Stimulated activated CD4-positive, alpha-beta T cell treated with anti-CD3 and anti-CD28 coated beads, Interleukin-15, amount 100 ng/mL, for 1 hour (primary cell): ENCODE measurements around the gene GTF2H1.
"Not testable (repeated sequence)": the region's sequence is repeated elsewhere in the genome, so short reads cannot be mapped to it uniquely, and the experiment has no call there.

Experiments used
- DNase-seq, 2 donors: peaks; one replicate each; pipeline ENCODE4 v3.0.0-alpha.2; 2020; ENCODE audit warnings: low read depth in 1 of 2, low spot score in 1 of 2

The GTF2H1 gene

DNA sequence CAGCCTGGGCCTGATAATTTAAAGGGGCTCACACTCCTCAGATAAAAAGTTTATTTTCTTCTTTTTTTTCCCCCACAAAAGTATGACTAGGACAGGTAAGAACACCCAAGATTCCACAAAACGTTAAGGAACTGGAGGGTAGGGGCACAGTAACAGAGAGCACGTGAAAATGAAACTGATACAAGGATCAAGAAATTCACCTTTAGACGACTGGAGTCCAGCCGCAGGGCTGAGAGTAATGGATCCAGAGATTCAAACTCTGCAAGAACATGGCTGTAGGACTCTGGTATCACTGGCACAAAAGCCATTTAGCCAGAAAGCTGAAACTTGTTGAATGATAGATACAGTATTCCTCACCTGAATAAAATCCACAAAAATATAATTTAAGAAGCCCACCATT lies 4.8 kb upstream of the GTF2H1 start:
- DNase-seq, result no peak

DNA sequence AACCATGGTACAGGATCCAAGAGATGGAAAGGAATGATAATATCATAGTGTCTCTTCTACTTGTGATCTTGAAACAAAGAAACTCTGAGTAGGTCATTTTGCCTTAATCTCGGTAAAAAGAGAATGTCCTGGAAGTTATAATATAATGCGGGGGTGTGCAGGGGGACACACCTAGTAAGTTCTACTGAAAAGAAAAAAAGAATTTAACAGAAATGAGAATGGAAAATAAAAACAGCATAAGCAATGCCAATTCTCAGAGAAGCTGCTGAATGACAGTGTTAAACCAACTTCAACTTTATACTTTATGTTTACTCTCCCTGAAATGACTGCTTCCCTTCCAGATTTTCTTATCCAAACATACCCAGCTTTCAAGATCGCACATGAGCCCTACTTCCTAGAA lies 2.5 kb upstream of the GTF2H1 start:
- DNase-seq, result no peak

DNA sequence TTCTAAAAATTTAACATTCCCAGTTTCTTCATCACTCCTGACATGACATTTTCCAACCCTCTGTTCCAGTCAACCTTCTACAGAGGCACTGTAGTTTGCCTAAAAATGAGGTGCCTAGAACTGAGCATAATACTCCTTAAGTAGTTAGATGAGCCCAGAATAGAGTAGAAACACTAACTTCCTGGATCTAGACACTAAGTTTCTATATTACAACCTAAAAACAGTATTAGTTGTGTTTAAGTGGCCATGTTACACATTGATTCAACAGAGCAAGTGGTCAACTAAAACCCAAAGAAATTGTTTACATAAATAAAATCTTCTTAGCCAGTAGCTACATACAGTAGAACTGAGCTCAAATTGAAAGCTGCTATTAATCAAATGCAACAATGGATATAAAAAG lies 1.8 kb upstream of the GTF2H1 start:
- no peak for DNase-seq

DNA sequence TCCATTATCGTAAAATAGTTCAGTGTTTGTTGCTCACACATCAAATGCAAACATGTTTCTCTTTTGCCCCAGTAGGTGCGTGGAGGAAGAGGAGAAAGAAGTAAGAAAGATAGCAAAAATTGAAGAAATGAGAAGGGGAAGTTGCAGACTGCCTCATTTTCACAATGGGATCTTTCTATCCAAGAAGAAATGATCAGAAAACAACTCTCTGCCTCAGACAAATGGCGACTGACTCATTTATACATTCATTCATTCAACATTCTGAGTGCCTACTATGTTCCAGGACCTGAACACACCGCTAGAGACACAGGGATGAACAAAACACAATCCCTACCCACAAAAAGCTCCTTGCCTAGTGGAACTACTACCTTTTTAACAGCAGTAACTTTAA lies 794 bp upstream of the GTF2H1 start:
- DNase-seq, result no peak

DNA sequence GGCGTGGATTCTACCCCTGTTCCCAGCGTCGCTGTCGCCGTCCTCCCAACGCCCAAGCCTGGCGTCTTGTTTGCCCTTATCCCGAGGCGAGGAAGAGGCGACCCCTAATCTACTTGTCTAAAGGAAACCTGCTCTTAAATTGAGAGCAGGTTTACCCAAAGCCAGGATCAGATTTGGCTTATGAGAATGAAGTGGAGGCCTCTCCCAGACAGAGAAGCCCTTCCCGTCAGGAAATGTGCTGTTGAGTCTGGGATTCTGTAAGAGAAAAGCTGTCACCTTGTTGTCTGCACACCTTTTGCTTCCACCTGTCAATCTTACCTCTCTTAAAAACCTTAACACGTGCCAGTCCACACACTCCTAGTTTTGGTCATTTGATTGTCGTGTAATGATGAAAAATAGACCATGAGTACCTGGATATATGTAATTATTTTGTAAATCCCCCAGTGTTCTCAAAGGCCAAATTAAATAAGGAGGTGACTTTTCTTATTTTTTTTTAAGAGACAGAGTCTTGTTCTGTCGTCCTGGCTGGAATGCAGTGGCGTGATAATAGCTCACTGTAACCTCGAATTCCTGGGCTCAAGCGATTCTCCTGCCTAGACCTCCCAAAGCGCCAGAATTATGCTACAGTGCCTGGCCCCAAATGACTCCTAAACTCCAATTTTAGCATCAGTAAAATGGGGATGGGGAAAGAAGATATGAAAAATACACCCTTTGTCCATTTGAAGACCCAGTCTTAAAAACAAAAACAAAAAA lies 627 bp downstream of the GTF2H1 start:
- DNase-seq, result no peak

DNA sequence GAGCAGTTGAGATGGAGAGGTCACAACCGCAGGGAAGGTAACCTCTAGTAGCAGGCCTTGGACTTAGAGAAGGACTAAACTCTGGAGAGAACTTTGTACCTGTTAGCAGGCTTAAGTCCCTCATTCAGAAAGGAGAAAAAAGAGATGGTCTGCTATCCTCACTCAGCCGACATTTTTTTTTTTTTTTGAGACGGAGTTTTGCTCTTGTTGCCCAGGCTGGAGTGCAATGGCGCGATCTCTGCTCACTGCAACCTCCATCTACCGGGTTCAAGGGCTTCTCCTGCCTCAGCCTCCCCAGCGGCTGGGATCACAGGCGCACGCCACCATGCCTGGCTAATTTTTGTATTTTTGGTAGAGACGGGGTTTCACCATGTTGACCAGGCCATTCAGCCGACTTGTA lies 1.5 kb downstream of the GTF2H1 start:
- not testable (repeated sequence) for DNase-seq

DNA sequence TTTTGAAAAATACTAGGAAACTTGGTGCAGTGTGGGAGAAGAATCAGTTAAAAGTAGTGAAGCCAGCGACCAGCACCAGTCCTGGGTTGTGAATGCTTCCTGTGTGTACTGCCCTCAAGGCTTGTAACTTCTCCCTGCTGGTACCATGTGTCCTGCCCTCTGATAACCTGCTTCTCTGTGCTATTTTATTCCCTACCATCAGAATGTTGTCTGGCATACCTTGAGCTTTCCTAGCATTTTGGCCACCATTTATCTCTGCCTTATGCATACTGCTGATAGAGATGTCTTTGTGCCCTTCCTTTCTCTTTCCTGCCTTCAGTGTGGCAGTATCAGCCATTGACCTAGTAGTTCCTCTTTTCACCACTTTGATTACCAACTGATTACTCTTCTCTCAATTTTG lies 2.0 kb downstream of the GTF2H1 start:
- DNase-seq, result no peak

DNA sequence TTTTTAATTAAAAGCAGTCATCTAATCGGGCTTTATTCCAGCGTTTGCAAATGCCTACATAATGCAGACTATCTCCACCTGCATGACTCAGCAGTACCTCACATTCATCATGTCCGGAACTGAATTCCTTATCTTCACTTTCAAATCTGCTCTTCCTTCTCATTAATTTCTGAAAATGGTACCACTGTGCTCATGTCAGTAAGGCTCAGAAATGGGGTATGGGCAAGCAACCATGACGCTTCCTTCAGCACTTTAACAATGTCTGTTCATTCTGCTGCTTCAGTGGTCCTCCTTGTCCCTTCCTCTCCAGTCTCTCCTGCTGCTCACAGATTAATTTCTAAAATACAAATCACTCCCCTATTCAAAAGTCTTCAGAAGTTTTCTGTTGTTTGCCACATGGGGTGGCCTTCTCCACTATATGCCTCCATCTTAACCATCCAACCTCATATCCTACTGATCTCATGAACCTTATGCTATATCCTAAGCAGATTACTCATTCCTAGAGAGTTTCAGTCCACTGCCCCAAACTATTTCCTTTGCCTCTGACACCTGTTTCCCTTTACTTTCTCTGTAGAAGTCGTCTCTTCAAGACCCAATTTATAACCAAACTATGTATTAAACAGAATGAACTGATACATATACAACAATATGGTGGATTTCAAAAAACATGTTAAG lies 7.0 kb downstream of the GTF2H1 start:
- DNase-seq, result no peak

DNA sequence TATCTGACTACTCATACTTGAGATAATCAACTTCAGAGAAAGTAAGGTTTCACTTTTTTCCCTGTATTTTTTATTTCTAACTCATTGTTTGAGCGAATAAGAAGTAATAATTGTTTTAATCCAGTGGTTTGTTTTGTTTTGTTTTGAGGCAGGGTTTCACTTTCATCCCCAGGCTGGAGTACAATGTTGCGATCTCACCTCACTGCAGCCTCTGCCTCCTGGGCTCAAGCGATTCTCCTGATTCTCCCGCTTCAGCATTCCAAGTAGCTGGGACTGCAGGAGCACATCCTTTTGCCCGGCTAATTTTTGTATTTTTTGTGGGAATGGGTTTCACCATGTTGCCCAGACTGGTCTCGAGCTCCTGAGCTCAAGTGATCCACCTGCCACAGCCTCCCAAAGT lies 8.6 kb downstream of the GTF2H1 start:
- DNase-seq, result no peak

DNA sequence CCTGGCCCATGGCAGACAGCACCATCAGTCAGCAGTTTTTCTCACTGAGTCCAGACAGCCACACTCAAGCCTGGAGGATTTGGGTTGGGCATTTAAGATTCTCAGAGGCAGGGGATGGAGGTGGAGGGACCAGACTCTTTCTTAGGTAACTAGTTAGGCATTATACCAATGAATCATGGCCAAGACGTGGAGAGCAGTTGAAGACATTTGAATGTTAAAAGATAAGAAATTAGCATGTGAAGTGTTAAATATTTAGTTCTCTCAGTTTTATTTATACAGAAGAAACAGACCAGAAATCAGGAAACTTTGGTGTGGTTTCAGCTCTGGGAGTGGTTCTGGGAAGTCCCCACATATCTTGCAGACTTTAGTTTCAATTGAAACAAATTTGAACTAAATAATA lies 9.9 kb downstream of the GTF2H1 start:
- DNase-seq, result no peak

DNA sequence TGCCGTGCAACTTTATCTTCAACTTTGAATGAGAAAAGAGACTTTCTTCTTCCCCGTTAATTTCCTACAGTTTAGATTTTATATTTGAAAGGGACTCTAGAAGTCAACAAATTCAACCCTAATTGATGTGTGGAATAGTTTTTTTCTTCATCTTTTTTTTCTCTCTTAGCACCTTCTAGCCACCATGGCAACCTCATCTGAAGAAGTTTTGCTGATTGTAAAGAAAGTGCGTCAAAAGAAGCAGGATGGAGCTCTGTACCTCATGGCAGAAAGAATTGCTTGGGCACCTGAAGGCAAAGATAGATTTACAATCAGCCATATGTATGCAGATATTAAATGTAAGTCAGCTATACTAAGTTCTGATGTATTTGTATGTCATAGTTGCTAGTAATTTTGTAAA lies 10.5 kb downstream of the GTF2H1 start:
- no peak for DNase-seq

DNA sequence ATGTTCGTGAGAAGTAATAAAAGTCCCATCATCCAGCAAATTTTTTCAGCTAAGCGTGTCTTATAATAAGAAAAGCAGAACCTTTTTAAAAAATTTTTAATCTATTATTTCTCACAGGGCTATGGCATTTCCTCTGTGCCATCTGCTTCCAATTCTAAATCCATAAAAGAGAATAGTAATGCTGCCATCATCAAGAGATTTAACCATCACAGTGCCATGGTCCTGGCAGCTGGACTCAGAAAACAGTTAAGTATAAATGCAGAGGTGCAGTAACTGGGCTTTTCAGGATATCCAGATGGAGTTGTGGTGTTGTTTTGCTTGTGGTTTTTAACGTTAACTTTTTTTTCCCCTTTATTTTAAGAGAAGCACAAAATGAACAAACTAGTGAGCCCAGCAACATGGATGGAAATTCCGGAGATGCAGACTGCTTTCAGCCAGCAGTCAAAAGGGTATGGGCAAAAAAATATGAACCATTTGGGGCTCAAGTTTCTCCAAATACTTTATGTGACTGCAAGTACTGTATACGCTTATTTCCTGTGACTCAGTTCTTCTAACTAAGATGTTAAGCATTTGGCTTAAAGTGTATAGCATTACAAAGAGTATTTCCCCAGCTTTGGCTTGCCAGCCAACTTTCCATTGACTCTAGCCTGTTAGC lies 25.2 kb downstream of the GTF2H1 start:
- DNase-seq, result no peak

DNA sequence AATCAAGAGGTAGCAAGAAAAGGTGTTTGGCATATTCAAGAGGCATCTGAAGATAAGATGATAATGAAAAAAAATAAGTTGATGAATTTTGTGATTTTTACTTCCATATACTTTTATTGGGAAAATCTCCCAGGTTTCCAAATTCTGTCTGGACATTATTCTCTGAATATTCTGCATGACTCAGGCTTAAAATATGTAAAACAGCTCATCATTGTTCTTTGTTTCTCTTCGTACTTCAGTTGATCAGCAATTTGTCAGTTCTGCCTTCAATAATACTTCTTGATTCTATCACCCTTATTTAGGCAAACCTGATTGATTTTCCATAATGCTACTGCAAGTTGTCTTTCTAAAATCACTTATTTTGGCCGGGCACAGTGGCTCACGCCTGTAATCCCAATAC lies 30.2 kb downstream of the GTF2H1 start:
- DNase-seq, result no peak

DNA sequence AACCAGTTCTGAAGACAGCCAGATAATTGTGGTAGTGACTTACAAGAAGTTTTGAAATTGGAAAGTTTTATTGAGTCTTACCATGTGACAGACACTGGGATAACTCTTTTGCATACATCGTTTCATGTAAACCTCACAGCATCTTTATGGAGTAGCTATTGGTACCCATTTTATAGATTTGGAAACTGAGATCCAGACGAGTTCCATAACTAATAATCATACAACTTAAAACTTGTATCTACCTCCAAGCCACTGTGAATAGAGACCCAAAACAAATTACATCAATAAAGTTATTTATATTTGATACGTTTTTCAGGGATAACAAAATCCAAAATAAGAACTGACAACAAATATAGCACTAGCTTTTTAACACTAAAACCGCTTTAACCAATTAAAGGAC lies 36.3 kb downstream of the GTF2H1 start:
- no peak for DNase-seq

DNA sequence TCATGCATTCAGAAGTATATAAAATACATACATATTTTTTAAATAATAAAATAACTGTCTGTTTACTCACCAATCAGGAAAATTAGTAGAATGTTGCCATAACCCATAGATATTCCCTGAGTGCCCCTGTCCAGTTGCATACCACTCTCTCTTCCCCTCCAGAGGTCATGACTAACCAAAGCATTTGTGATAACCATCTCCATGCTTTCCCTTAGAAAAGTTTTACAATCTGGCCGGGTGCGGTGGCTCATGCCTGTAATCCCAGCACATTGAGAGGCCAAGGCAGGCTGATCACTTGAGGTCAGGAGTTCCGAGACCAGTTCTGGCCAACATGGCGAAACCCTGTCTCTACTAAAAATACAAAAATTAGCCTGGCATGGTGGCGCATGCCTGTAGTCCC lies 38.8 kb downstream of the GTF2H1 start:
- no peak for DNase-seq

DNA sequence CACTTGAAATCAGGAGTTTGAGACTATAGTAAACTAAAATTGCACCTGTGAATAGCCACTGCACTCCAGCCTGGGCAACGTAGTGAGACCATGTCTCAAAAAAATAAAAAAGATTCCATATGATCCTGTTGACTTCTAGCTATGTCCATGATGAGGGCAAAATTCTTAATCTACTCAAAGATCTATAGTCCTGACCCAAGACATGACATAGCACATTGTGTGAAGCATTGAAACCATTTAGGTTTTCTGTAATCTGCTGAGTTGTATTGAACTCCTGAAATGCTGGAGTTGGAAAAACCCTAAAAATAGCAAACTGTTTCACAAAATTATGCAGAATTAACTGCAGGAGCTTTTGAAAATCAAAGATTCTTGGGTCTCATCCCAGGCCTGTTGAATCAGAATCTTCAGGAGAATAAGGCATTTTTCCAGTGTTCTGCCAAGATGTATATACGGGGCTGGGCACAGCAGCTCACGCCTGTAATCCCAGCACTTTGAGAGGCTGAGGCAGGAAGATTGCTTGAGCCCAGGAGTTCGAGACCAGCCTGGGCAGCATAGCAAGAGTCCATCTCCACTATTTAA lies 42.2 kb downstream of the GTF2H1 start:
- no peak for DNase-seq

DNA sequence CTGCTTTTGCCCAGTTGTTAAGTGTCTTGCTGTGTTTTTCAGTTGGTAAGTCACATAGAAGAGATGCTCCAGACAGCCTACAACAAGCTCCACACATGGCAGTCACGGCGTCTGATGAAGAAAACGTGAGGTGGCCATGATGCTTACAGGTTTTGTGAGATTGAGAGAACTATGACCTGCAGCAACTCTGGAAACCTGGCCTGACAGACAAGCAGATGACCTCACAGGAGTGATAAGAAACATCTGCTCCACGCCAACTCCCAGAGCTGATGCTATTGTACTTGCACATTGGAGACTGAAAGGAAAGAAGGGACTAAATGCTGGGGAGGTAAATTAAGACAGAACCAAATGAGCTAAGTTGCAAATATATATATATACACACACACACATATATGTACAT lies 43.4 kb downstream of the GTF2H1 start:
- DNase-seq, result no peak

DNA sequence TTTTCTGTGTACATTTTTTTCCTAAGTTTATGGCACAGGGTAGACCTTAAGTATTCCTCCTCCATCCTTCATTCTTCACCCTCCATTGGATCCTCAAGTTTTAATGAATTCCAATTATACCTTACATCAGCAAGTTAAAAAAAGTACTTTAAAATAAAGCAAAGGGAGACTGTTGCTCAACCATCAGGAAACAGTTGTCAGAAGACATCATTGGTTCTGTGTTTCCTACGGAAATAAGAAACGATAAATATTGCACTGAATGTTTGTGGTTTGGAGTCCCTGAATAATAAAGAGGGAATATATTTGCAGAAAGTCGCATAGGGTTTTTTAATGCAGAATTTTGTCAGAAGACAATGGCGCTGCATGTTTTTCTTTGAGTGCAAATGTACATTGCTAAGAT lies 43.9 kb downstream of the GTF2H1 start:
- DNase-seq, result no peak

DNA sequence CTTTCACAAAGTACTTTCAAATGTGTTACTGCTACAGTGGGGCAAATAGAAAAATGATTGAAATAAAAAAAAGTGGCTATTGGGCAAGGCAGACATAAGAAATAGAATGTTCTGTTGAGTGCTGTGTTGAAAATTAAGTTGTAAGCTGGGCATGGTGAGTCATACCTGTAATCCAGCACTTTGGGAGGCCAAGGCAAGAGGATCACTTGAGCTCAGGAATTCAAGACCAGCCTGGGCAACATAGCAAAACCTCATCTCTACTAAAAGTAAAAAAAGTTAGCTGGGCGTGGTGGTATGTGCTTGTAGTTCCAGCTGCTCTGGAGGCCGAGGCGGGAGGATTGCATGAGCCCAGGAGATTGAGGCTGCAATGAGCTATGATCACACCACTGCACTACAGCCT lies 45.1 kb downstream of the GTF2H1 start:
- no peak for DNase-seq

DNA sequence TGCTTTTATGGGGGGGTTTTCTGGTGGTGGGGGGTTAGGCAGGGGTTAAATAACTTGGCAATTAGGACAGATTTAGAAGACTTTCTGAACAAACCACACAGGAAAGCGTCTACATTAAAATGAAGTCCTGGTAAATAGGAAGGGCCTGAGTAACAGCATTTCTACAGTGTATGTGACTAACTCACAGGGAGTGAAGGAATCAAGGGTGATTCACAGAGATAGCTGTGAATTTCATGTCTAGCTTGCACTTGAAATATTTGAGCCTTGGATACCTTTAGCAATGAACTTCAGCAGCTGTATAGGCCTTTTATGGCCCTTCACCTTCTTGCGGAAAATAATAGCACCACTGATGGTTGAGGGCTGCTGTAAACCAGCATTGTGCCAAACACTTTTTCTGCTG lies 45.9 kb downstream of the GTF2H1 start:
- DNase-seq, result no peak

DNA sequence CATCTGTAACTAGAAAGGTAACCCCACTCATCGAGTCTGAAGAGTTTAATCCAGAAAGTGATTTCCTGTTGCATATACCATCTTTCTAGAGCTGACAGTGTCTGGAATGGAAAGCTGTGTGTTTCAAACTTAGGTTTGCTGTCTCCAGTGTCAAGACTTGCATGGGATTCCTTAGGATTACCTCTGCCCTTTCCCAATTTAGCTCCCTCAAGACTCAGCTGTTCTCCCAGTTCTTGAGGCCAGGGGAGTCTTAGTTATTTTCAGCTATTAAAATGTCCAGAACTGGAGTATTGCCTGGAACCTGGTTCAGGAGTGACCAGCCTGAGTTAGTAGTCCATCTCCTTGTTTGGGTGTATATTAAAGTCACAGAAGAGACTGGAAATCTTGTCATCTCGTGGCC lies 47.0 kb downstream of the GTF2H1 start:
- no peak for DNase-seq

DNA sequence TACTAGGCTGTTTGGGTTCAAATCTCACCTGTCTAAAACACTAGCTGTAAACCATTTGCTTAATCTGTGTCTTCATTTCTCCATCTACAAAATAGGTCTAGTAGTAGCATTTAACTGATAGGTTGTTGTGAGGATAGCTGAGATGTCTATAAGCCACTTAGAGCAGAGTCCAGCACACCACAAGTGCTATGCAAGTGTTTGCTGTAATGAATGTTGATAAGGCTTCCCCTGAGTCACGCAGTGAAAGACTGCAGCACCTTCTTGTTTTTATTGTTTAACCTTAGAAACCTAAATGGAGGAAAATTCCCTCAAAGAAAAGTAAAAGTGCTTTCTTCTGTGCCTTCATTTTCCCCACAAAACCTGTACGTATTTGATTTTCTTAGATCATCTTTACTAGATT lies 48.9 kb downstream of the GTF2H1 start:
- no peak for DNase-seq
